ENCODE data around the gene CAMKV. TPM values are rescaled to one million over a fixed set of nuclear protein-coding genes. Genes with fewer than 3 reads are reported as not detected.
"Not testable (repeated sequence)": the region's sequence is repeated elsewhere in the genome, so short reads cannot be mapped to it uniquely, and the experiment has no call there.

Gene CAMKV, protein sequence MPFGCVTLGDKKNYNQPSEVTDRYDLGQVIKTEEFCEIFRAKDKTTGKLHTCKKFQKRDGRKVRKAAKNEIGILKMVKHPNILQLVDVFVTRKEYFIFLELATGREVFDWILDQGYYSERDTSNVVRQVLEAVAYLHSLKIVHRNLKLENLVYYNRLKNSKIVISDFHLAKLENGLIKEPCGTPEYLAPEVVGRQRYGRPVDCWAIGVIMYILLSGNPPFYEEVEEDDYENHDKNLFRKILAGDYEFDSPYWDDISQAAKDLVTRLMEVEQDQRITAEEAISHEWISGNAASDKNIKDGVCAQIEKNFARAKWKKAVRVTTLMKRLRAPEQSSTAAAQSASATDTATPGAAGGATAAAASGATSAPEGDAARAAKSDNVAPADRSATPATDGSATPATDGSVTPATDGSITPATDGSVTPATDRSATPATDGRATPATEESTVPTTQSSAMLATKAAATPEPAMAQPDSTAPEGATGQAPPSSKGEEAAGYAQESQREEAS
- 1.2 and 1.6 TPM in 2 replicates for total RNA-seq

DNA sequence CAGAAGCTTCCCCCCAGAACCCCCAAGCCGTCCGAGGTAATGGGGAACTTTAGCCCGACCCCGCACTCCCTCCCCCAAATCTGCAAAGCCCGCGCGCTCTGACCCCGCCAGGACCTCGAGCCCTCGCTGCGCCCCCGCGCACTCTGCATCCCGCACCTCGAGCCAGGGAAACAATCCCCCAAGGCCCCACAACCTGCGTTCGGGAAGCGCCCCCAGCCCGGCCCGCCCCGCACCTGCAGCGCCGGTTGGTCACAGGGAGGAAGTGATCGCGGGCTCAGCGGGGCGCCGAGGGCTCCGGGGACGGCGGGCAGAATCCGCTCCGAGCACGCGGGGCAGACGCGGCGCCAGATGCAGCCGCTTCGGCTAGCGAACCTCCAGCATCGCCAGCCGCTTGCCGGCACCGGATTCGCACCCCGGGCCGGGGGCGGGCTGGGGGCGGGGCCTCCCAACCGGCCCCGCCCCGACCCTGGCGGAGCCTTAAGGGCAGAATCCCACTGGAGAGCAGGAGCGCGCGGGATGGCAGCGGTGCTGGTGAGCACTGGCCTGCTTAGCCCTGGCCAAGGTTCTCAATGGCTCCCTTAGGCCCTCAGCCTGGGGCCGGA lies at the start of gene CAMKV:
TSS of gene CAMKV (minus strand) at position 382 of the 602 bp plus-strand sequence. CDS start 7,518 bp downstream, outside the sequence.
- H3K4me3 Mint-ChIP-seq: peak within 1 kb of the TSS; percentile 49
- peak; percentile 79 for DNase-seq
- H3K36me3 Mint-ChIP-seq (ENCODE audit: low read depth): no peaks in the 10 kb centered on the region
- no peaks in the 10 kb centered on the region for H3K9me3 Mint-ChIP-seq
- intact Hi-C loops (cut with micrococcal nuclease): loop anchor here (1.0 kb wide), 1 partner anchor 13 kb away; the partner anchor contains the start of gene TRAIP
- H3K4me1 Mint-ChIP-seq: no peaks in the 10 kb centered on the region
- no peak within 1 kb of the TSS for H3K27ac Mint-ChIP-seq
- H3K27me3 Mint-ChIP-seq: peaks cover 47% of the 10 kb centered on the region

DNA sequence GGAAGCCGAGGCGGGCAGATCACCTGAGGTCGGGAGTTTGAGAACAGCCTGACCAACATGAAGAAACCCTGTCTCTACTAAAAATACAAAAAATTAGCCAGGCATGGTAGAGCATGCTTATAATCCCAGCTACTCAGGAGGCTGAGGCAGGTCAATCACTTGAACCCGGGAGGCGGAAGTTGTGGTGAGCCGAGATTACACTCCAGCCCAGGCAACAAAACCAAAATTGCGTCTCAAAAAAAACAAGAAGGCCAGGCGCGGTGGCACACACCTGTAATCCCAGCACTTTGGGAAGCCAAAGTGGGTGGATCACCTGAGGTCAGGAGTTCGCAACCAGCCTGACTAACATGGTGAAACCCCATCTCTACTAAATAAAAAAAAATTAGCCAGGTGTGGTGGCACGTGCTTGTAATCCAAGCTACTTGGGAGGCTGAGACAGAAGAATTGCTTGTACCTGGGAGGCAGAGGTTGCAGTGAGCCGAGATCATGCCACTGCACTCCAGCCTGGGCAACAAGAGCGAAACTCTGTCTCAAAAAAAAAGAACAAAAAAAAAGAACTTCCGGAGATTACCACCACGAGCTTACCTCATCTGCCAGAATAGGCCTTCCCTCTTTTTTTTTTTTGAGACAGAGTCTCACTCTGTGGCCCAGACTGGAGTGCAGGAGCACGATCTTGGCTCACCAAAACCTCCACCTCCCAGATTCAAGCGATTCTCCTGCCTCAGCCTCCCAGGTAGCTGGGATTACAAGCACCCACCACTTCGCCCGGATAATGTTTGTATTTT lies 48.3 kb upstream of the CAMKV start:
- H3K27me3 Mint-ChIP-seq; H3K27ac Mint-ChIP-seq; intact Hi-C loops (cut with micrococcal nuclease); H3K36me3 Mint-ChIP-seq (ENCODE audit: low read depth); DNase-seq; H3K9me3 Mint-ChIP-seq; H3K4me3 Mint-ChIP-seq; H3K4me1 Mint-ChIP-seq: not testable (repeated sequence)

DNA sequence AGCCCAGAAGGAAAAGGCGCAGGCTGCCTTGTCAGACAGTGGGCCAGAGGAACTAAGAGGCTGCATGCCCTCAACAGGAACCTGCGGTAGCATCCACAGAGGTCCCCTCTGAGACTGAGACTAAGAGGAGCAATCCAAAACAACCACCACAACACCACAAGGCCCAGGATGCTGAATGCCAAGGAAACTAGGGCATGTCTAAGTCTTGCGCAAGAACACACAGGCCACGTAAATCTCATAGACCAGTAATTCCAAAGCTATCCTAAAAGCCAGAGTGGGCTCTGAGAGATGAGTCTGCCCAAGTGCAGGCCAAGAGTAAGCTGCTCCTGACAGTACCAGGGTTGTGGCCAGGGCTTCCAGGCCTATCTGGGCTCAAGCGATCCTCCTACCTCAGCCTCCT lies 47.0 kb upstream of the CAMKV start:
- no peaks in the 10 kb centered on the region for H3K27me3 Mint-ChIP-seq
- H3K27ac Mint-ChIP-seq: no peak overlapping the region
- intact Hi-C loops (cut with micrococcal nuclease): no loop called here
- no peaks in the 10 kb centered on the region for H3K9me3 Mint-ChIP-seq
- DNase-seq: no peak
- peaks cover 5% of the 10 kb centered on the region for H3K4me1 Mint-ChIP-seq
- no peak overlapping the region for H3K4me3 Mint-ChIP-seq
- H3K36me3 Mint-ChIP-seq (ENCODE audit: low read depth): peaks cover 10% of the 10 kb centered on the region

DNA sequence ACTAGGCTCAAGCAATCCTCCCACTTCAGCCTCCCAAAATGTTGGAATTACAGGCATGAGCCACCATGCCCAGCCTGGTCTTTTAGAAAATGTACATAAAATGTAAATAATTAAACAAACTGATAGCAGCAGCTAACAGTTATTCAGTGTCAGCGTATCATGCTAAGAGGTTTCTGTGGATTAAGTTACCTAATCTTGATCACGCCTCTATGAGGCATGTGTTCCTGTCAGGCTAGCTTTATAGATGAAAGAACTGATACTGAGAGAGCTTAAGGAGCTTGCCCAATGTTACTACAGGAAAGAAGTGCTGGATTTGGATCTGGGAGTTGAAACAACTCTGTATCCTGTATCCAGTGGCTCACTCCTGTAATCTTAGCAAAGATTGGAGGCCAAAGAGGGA lies 45.2 kb upstream of the CAMKV start:
- Mint-ChIP-seq H3K27ac (no peak overlapping the region), H3K27me3 (no peaks in the 10 kb centered on the region), H3K4me1 (peaks cover 4% of the 10 kb centered on the region), H3K4me3 (no peak overlapping the region), H3K9me3 (no peaks in the 10 kb centered on the region), H3K36me3 (ENCODE audit: low read depth) (peaks cover 14% of the 10 kb centered on the region)
- no peak for DNase-seq
- intact Hi-C loops (cut with micrococcal nuclease): no loop called here

DNA sequence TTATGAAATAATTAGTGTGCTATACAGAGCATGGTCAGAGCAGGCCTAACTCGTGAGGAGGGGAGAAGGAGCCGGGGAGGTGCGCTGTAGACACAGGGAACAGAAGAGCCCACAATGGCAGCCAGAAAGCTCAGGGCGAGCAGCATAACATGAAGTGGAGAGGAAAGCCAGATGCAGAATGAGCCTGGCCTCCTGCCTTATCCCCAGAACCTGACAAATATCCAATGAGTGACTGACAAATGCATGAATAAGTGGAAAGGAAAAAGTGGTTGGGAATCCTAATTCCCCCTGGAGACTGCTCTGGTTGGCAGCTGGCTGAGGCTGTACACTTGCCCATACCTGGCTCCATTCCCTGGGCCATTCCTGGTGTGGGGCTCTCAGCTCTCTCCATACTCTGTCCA lies 43.2 kb upstream of the CAMKV start:
- no peaks in the 10 kb centered on the region for H3K4me1 Mint-ChIP-seq
- H3K9me3 Mint-ChIP-seq: no peaks in the 10 kb centered on the region
- intact Hi-C loops (cut with micrococcal nuclease): no loop called here
- no peak for DNase-seq
- peaks cover 16% of the 10 kb centered on the region for H3K36me3 Mint-ChIP-seq (ENCODE audit: low read depth)
- no peaks in the 10 kb centered on the region for H3K27me3 Mint-ChIP-seq
- H3K27ac Mint-ChIP-seq: no peak overlapping the region
- no peak overlapping the region for H3K4me3 Mint-ChIP-seq

DNA sequence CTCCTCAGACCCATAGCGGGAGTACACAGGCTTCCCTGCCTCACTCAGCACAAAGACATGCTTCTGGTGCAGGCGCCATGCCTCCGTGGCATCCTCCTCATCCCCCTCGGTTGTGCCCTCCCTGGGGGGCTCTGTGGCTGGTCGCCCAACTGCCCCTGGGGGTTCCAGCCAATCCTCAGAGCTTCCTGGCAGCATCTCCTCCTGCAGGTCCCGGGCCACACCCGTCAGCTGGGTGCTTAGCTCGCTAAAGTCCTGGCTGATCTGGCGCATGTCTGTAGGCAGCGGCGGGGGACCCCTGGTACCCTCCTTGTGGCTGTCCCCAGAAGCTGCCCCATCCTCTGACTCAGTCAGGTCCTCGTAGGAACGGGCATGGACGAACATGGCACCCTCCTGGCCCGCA lies 41.9 kb upstream of the CAMKV start:
- peaks cover 4% of the 10 kb centered on the region for H3K4me1 Mint-ChIP-seq
- no peak overlapping the region for H3K4me3 Mint-ChIP-seq
- no peak for DNase-seq
- H3K9me3 Mint-ChIP-seq: no peaks in the 10 kb centered on the region
- intact Hi-C loops (cut with micrococcal nuclease): no loop called here
- H3K36me3 Mint-ChIP-seq (ENCODE audit: low read depth): peaks cover 13% of the 10 kb centered on the region
- H3K27me3 Mint-ChIP-seq: no peaks in the 10 kb centered on the region
- no peak overlapping the region for H3K27ac Mint-ChIP-seq

DNA sequence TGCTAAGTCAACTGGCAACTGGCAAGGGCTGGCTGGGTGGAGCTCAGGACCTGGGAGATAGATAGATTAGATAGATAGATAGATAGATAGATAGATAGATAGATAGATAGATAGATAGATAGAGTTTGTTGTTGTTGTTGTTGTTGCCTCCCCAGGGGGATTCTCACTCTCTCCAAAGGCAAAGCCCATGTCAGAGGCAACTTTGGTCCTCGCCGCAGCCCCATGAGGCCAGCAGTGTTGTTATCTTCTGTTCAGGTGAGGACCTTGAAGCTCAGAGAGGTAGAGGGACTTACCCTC lies 41.4 kb upstream of the CAMKV start:
- Mint-ChIP-seq H3K4me1 (peaks cover 9% of the 10 kb centered on the region), H3K27ac (no peak overlapping the region), H3K9me3 (no peaks in the 10 kb centered on the region), H3K4me3 (no peak overlapping the region), H3K27me3 (no peaks in the 10 kb centered on the region), H3K36me3 (ENCODE audit: low read depth) (peaks cover 13% of the 10 kb centered on the region)
- DNase-seq: no peak
- intact Hi-C loops (cut with micrococcal nuclease): no loop called here

DNA sequence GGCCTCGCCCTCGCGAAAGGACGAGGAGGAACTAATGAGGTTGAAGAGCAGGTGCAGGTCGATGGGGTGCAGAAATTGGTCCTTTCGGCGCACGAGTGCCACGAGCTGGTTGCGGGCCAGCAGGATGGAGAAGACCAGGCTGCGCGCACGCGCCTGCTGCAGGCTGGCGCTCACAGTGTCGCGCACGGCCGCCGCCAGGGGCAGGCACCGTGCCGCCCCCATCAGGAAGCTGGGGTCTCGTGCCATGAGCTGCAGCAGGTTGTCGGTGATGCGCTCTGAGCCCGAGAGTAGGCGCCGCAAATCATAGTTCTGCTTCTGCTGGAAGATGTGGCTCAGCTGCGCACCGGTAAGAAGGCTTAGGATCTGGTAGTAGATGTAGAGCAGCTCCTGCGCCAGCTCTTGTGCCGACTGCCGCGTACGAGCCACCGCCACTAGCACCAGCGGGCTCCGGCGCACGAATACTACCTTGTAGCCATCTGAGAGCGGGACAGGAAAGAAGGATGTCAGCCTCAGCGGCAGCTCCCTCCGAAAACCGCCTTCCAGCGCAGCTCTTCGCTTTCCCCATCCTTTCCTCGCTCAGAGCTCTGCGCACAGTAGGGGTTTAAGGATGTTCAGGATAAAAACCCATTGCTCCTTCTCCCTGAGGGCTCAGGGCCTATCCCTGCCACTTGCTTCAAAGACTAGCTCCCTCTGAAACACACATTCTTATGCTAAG lies 40.9 kb upstream of the CAMKV start:
- Mint-ChIP-seq H3K4me1 (peaks cover 14% of the 10 kb centered on the region), H3K27me3 (no peaks in the 10 kb centered on the region), H3K27ac (no peak overlapping the region), H3K9me3 (no peaks in the 10 kb centered on the region), H3K4me3 (no peak overlapping the region), H3K36me3 (ENCODE audit: low read depth) (peaks cover 13% of the 10 kb centered on the region)
- intact Hi-C loops (cut with micrococcal nuclease): no loop called here
- DNase-seq: no peak

DNA sequence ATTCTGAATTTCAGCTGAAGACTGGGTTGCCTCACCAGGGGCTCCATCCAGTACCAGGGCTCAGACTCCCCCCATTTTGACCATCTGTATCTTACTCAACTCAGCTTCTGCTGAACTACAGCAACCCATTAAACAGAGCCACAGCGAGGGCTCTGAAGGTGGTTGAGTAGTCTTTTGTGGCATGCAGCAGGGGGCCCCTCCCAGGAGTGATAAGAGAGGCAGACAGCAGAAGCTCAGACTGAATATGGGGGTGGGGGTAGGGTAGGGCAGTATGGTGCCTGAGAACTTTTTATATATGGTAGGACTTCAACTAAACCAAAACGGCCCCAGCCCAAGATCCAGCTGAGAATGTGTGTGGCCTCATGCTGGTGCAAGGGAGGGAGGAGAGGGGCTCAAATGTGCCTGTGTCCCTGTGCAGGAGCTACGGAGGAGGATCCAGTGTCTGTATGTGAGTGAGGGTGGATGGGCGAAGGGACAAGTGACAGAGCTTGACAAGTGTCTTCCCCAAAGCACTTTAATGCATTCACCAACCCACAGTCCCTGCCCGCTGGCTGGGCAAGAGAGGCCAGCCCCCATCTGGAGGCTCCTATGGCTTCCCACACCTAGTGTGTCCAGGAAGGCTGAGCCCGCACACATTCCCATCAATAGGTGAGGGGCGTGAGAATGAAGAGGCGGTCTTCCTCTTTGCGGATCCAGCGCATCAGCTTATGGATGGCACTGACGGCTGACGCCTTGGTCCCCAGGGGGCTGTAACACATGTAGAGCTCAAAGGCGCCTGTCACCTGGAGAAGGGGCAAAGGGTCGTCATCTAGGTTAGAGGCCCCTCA lies 38.9 kb upstream of the CAMKV start:
- intact Hi-C loops (cut with micrococcal nuclease): no loop called here
- Mint-ChIP-seq H3K27ac (no peak overlapping the region), H3K4me1 (peaks cover 27% of the 10 kb centered on the region), H3K36me3 (ENCODE audit: low read depth) (peaks cover 13% of the 10 kb centered on the region), H3K4me3 (no peak overlapping the region), H3K27me3 (no peaks in the 10 kb centered on the region), H3K9me3 (no peaks in the 10 kb centered on the region)
- DNase-seq: no peak

DNA sequence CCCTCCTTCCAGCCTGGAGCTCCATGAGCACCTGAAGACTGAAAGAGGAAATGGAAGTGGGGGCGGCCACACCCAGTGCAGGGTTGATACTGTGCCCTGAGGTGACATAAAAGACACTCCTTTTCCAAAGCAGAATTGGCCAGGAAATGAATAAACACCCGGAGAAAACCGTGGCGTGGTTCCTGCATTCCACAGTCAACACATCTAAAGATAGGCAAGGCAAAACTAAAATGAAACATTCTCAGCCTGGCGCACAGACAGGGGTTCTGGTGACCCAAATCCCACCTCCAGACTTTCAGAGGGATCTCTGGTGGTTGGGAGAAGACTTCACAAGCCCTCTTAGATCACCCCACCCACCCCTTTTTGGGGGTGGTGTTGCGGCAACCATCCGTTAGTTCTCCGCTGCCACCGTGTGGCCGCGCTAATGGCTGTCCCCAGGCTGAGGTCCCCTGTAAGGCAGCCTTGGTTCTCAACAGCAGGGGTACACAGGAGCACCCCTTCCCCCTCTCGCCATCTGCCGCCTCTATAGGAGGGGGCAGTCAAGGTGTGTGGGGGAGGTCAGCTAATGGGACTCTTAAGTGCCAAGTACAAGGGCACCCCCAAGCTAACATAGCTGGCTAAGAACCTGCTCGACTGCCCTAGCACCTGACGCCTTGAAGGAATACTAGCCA lies 36.5 kb upstream of the CAMKV start:
- Mint-ChIP-seq H3K9me3 (no peaks in the 10 kb centered on the region), H3K4me1 (peaks cover 30% of the 10 kb centered on the region), H3K27ac (peak overlapping the region; percentile 80)

DNA sequence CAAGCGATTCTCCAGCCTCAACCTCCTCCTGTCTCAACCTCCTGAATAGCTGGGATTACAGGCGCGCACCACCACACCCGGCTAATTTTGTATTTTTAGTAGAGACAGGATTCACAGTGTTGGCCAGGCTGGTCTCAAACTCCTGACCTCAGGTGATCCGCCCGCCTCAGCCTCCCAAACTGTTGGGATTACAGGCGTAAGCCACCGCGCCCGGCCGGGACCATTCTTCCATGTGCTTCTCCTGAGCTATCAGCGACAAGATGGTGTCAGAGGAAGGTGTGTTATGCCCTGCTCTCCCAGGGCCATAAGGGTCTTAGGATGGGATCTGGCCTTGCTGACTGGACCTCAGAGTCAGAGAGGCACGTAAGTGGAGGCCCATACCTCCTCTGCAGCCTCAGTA lies 34.7 kb upstream of the CAMKV start:
- H3K9me3 Mint-ChIP-seq; intact Hi-C loops (cut with micrococcal nuclease); H3K36me3 Mint-ChIP-seq (ENCODE audit: low read depth); DNase-seq; H3K27me3 Mint-ChIP-seq: not testable (repeated sequence)
- Mint-ChIP-seq H3K4me1 (peaks cover 31% of the 10 kb centered on the region), H3K27ac (peak overlapping the region; percentile 90), H3K4me3 (peak overlapping the region; percentile 89)

More for the DNA sequence above, 36.5 kb upstream of the CAMKV start:
- Mint-ChIP-seq H3K36me3 (ENCODE audit: low read depth) (peaks cover 8% of the 10 kb centered on the region), H3K4me3 (peak overlapping the region; percentile 73), H3K27me3 (no peaks in the 10 kb centered on the region)
- DNase-seq: peak; percentile 85
- intact Hi-C loops (cut with micrococcal nuclease): loop anchor here (1.0 to 2.0 kb wide), 2 partner anchors 39 to 104 kb away; no protein-coding TSS in a partner anchor
